ENCODE results near the gene PPP1R13B.

GRCh38 chr14:103694572-103695026, 152.8 kb downstream of the PPP1R13B start:
- TF ChIP-seq CTCF (IDR thresholded peaks at IDR 0.05) (no peak), HMGXB4 (CRISPR knock-in tag; IDR thresholded peaks at IDR 0.05) (no peak), ZNF281 (CRISPR knock-in tag; IDR thresholded peaks at IDR 0.05) (no peak), FOXP1 (CRISPR knock-in tag; IDR thresholded peaks at IDR 0.05; ENCODE audit: borderline replicate concordance) (no peak), MAX (CRISPR knock-in tag; IDR thresholded peaks at IDR 0.05) (no peak)

All from WTC11 (cell line).